Hepatocyte (in vitro differentiated cells): ENCODE results near the gene SELENOI. TPM values are rescaled to one million over a fixed set of nuclear protein-coding genes. Genes with fewer than 3 reads are reported as not detected.
A peak's percentile ranks its signal among the peaks of the same experiment; 100 is the strongest.
"Not testable (repeated sequence)": the region's sequence is repeated elsewhere in the genome, so short reads cannot be mapped to it uniquely, and the experiment has no call there.

Experiments used
- DNase-seq: peaks from one replicate; pipeline ENCODE4 v3.0.0-alpha.2; 2016; ENCODE audit warnings: low spot score
- H2AFZ ChIP-seq: fragments of 200-600 bp; sonication (generic); 2 replicates; pipeline ENCODE4 v1.6.0; 2016; ENCODE audit warnings: antibody characterized with exemption, mild to moderate bottlenecking
- H3K27ac ChIP-seq: fragments of 200-600 bp; sonication (generic); 2 replicates; pipeline ENCODE4 v1.5.1; 2016; ENCODE audit warnings: mild to moderate bottlenecking
- H3K27me3 ChIP-seq: fragments of 200-600 bp; sonication (generic); 2 replicates; pipeline ENCODE4 v1.6.1; 2016
- H3K36me3 ChIP-seq: fragments of 200-600 bp; sonication (generic); replicated peaks from 2 replicates; pipeline ENCODE4 v1.5.1; 2016; ENCODE audit warnings: low read depth; ENCODE audit not compliant: insufficient read depth
- H3K4me1 ChIP-seq: fragments of 200-600 bp; sonication (generic); 2 replicates; pipeline ENCODE4 v1.5.1; 2016; ENCODE audit warnings: mild to moderate bottlenecking, moderate library complexity; ENCODE audit not compliant: insufficient read depth
- H3K4me2 ChIP-seq: fragments of 200-600 bp; sonication (generic); 2 replicates; pipeline ENCODE4 v1.6.0; 2016
- H3K4me3 ChIP-seq: fragments of 200-600 bp; sonication (generic); 2 replicates; pipeline ENCODE4 v1.5.1; 2016; ENCODE audit warnings: mild to moderate bottlenecking
- H3K79me2 ChIP-seq: fragments of 200-600 bp; sonication (generic); 2 replicates; pipeline ENCODE4 v1.6.0; 2017; ENCODE audit warnings: mild to moderate bottlenecking
- H3K9me2 ChIP-seq: fragments of 200-600 bp; sonication (generic); replicated peaks from 2 replicates; pipeline ENCODE4 v1.6.0; 2017; ENCODE audit warnings: mild to moderate bottlenecking; ENCODE audit not compliant: insufficient read depth
- H3K9me3 ChIP-seq: fragments of 200-600 bp; sonication (generic); 2 replicates; pipeline ENCODE4 v1.5.1; 2016; ENCODE audit warnings: low read depth, mild to moderate bottlenecking
- H4K20me1 ChIP-seq: fragments of 200-600 bp; sonication (generic); 2 replicates; pipeline ENCODE4 v1.6.0; 2016; ENCODE audit warnings: mild to moderate bottlenecking; ENCODE audit not compliant: insufficient read depth, poor library complexity, severe bottlenecking
- EZH2 ChIP-seq: fragments of 200-600 bp; sonication (generic); IDR thresholded peaks from 2 replicates; pipeline ENCODE4 v1.6.1; 2016; ENCODE audit warnings: antibody characterized with exemption, mild to moderate bottlenecking, borderline replicate concordance
- EZH2phosphoT487 ChIP-seq: fragments of 200-600 bp; sonication (generic); IDR thresholded peaks from one replicate; pipeline ENCODE4 v1.6.1; 2018; ENCODE audit warnings: antibody characterized with exemption, mild to moderate bottlenecking, low read depth, moderate library complexity; ENCODE audit not compliant: unreplicated experiment, severe bottlenecking
- WGBS: methylation state at CpG from one replicate; pipeline ENCODE4 v1.1.6; 2016; ENCODE audit warnings: low lambda C conversion rate; ENCODE audit errors: missing lambda C conversion rate; 5-methylcytosine and 5-hydroxymethylcytosine counted together
- polyA plus RNA-seq: library from polyadenylated mRNA; unstranded; fragments of >200 nt; fragmentation: Nextera tagmentation; extraction: Ambion mirVana; gene quantifications from 2 replicates; pipeline ENCODE4 v1.2.1, GENCODE V29; 2016
- total RNA-seq: library from RNA; depleted of rRNA; stranded (reverse); fragments of >200 nt; gene quantifications from 2 replicates; pipeline ENCODE4 v1.2.3, GENCODE V29; 2014
- TF ChIP-seq, protein P1 (sequence below): fragments of 200-600 bp; sonication (generic); IDR thresholded peaks from 2 replicates; pipeline ENCODE4 v1.5.1; 2016; ENCODE audit warnings: antibody characterized with exemption, mild to moderate bottlenecking; ENCODE audit not compliant: poor library complexity

SELENOI gene
- total and polyA plus RNA-seq, 2 experiments from 2014 or later = 6.4 to 34.4 TPM

DNA sequence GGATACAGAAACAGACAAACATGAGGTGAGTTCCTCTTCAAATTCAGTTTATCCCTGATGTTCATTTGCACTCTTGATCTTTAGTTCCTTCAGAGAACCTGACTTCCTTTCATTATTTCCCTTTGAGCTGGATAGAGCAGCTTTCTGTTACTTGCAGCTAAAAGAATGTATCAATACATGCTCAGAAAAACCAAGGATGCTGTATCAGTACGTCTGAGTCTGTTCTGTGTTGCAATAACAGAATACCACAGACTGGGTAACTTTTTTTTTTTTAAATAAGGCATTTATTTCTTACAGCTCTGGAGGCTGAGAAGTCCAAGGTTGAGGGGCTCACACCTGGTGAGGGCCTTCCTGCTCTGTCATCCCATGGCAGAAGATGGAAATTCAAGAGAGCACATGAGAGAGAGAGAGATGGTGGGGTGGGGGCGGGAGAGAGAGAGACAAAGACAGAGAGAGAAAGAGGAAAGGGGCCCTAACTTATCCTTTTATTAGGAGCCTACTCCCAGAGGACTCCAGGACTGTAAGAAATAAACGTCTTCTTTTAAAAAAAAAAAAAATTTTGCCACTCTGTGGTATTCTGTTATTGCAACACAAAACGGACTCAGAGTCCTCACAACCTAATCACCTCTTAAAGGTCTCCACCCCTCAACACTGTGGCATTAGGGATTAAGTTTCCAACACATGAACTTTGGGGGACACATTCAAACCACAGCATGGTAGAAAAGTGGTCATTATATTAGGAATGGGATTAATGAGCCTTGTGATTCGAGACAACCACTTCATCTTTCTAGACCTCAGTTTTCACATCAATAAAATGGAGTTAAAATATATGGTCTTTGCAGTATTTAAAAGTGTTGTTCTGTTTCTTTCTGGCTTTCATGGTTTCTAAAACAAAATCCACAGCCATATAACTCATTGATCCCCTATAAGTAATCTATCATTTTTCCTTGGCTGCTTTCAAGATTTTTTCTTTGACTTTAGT, 18.4 kb upstream of the SELENOI start:
- Histone ChIP-seq H3K4me3 (no peak overlapping the region), H3K4me2 (no peak overlapping the region), H3K79me2 (no peaks in the 10 kb centered on the region), H3K36me3 (no peaks in the 10 kb centered on the region), H3K27me3 (no peaks in the 10 kb centered on the region), H3K27ac (no peak overlapping the region), H4K20me1 (no peaks in the 10 kb centered on the region), H3K9me2 (no peaks in the 10 kb centered on the region), H2AFZ (no peak overlapping the region), H3K4me1 (no peaks in the 10 kb centered on the region), H3K9me3 (no peaks in the 10 kb centered on the region)
- no peak for DNase-seq
- WGBS = 60% methylated on average over 4 of the region's 5 CpGs
- TF ChIP-seq EZH2 = no peak
- no peak for TF ChIP-seq EZH2phosphoT487
- TF ChIP-seq, protein P1, sequence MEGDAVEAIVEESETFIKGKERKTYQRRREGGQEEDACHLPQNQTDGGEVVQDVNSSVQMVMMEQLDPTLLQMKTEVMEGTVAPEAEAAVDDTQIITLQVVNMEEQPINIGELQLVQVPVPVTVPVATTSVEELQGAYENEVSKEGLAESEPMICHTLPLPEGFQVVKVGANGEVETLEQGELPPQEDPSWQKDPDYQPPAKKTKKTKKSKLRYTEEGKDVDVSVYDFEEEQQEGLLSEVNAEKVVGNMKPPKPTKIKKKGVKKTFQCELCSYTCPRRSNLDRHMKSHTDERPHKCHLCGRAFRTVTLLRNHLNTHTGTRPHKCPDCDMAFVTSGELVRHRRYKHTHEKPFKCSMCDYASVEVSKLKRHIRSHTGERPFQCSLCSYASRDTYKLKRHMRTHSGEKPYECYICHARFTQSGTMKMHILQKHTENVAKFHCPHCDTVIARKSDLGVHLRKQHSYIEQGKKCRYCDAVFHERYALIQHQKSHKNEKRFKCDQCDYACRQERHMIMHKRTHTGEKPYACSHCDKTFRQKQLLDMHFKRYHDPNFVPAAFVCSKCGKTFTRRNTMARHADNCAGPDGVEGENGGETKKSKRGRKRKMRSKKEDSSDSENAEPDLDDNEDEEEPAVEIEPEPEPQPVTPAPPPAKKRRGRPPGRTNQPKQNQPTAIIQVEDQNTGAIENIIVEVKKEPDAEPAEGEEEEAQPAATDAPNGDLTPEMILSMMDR = no peak

DNA sequence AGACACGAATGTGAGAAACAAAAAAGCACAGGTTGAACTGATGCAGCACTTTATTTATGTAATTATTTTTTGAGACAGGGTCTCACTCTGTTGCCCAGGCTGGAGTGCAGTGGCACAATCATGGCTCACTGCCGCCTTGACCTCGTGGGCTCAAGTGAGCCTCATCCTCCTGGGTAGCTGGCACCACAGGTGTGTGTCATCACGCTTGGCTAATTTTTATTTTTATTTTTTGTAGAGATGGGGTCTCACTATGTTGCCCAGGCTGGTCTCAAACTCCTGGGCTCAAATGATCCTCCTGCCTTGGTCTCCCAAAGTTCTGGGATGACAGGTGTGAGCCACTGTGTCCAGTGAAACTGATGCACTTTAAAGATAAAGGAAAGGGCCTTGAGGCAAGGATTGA, 16.9 kb upstream of the SELENOI start:
- not testable (repeated sequence) for H3K27ac ChIP-seq, H3K4me1 ChIP-seq, DNase-seq, H2AFZ ChIP-seq, H3K36me3 ChIP-seq, H3K27me3 ChIP-seq, H3K4me2 ChIP-seq, H4K20me1 ChIP-seq, H3K4me3 ChIP-seq, H3K9me3 ChIP-seq, H3K9me2 ChIP-seq, H3K79me2 ChIP-seq
- 93% methylated on average over 4 of the region's 4 CpGs for WGBS

DNA sequence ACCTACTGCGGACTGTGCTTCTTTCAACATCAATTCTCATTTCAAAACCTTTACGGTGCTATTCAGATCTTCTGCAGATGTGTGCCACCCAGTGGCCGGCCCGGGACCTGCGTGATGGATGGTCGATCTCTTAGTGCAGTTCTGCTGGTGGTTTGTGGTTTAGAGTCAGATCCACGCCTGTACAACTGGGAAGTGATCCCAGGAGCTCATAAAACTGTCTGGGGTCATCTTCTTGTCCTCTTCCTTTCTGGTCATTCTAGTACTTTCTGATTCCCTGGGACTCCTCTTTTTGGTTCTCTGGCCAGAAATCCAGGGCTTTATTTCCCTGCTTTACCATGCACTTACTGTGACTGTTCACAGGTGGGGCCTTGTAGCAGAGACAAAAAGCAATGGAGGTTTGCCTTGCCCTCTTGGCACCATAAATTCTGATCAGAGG, 15.8 kb upstream of the SELENOI start:
- no peak overlapping the region for H3K4me3 ChIP-seq
- H2AFZ ChIP-seq = no peak overlapping the region

DNA sequence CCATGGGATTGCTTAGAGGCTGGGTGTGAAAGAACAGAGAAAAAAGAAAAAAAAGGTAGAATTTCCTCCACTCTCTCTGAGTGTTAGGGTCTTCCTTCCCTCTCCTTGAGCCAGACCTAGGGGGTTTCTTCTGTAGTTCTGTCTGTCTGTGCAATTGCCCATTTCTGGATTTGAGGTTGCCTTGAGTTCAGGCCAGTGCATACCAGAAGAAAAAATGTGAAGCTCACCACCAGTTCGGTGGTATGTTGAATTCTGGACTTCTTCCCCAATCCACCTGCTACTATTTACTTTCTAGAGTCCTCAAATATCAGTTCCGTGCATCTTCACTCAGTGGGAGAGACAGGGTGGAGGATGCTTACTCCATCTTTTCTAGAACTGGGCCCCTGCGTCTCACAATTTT, 15.3 kb upstream of the SELENOI start:
- no peaks in the 10 kb centered on the region for H4K20me1 ChIP-seq
- no peaks in the 10 kb centered on the region for H3K9me3 ChIP-seq
- H3K4me3 ChIP-seq = no peak overlapping the region
- H3K79me2 ChIP-seq = no peaks in the 10 kb centered on the region
- no peak for DNase-seq
- H3K4me2 ChIP-seq = no peak overlapping the region
- no peak overlapping the region for H3K27ac ChIP-seq
- 89% methylated on average over 3 of the region's 3 CpGs for WGBS
- H2AFZ ChIP-seq = no peak overlapping the region
- H3K4me1 ChIP-seq = no peaks in the 10 kb centered on the region
- H3K9me2 ChIP-seq = no peaks in the 10 kb centered on the region
- TF ChIP-seq EZH2phosphoT487 (no peak), EZH2 (no peak)
- TF ChIP-seq, protein P1 = no peak
- no peaks in the 10 kb centered on the region for H3K27me3 ChIP-seq
- no peaks in the 10 kb centered on the region for H3K36me3 ChIP-seq

More for the DNA sequence above, 15.8 kb upstream of the SELENOI start:
- WGBS = 9% methylated on average over 7 of the region's 7 CpGs
- Histone ChIP-seq H3K4me1 (no peaks in the 10 kb centered on the region), H3K4me2 (no peak overlapping the region), H3K9me2 (no peaks in the 10 kb centered on the region), H3K27ac (no peak overlapping the region), H3K36me3 (no peaks in the 10 kb centered on the region), H3K9me3 (no peaks in the 10 kb centered on the region), H3K27me3 (no peaks in the 10 kb centered on the region), H4K20me1 (no peaks in the 10 kb centered on the region), H3K79me2 (no peaks in the 10 kb centered on the region)
- TF ChIP-seq EZH2phosphoT487 (no peak), EZH2 (no peak)
- TF ChIP-seq, protein P1 = peak; percentile 95
- DNase-seq = peak; percentile 89

DNA sequence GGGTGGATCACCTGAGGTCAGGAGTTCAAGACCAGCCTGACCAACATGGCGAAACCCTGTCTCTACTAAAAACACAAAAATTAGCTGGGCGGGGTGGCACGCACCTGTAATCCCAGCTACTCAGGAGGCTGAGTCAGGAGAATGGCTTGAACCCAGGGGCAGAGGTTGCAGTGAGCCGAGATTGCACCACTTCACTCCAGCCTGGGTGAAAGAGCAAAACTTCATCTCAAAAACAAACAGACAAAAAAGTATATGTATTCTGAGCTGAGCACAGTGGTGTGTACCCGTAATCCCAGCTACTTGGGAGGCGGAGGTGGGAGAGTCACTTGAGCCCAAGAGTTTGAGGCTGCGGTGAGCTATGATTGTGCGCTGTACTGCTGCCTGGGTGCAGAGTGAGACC, 14.6 kb upstream of the SELENOI start:
- WGBS = 92% methylated on average over 8 of the region's 8 CpGs

More for the DNA sequence above, 14.6 kb upstream of the SELENOI start:
- H3K27me3 ChIP-seq, H3K79me2 ChIP-seq, H3K9me3 ChIP-seq, H4K20me1 ChIP-seq, H3K27ac ChIP-seq, H3K4me2 ChIP-seq, H2AFZ ChIP-seq, DNase-seq, H3K36me3 ChIP-seq, H3K4me3 ChIP-seq, H3K4me1 ChIP-seq, H3K9me2 ChIP-seq: not testable (repeated sequence)
